A549 (cell line): ENCODE measurements around the gene PPP2R3A.

Experiments used
- BHLHE40 ChIP-seq: IDR thresholded peaks from 2 replicates; pipeline ENCODE4 v1.6.1; 2012; ENCODE audit warnings: low read depth, low read length, inconsistent platforms
- CTCF ChIP-seq: fragments of >200 bp; sonication (Bioruptor Twin); formaldehyde crosslinking; IDR thresholded peaks from 3 replicates; pipeline ENCODE4 v1.5.1; 2016
- E2F6 ChIP-seq: IDR thresholded peaks from 2 replicates; pipeline ENCODE4 v1.6.1; 2012; ENCODE audit warnings: low read depth, borderline replicate concordance
- ELK1 ChIP-seq: fragments of 150-350 bp; IDR thresholded peaks from 2 replicates; pipeline ENCODE4 v1.6.1; 2014; ENCODE audit warnings: low read depth, mild to moderate bottlenecking, low read length
- GATA3 ChIP-seq: IDR thresholded peaks from 2 replicates; pipeline ENCODE4 v1.6.1; 2012; ENCODE audit warnings: borderline replicate concordance
- POLR2A ChIP-seq: IDR thresholded peaks from 2 replicates; pipeline ENCODE4 v1.6.1; 2012; ENCODE audit warnings: mild to moderate bottlenecking, low read length
- RARB ChIP-seq: fragments of 250-450 bp; sonication (Bioruptor Pico); IDR thresholded peaks from 2 replicates; pipeline ENCODE4 v1.8.0; 2021; ENCODE audit warnings: mild to moderate bottlenecking, moderate library complexity
- RFX5 ChIP-seq: fragments of 450-650 bp; IDR thresholded peaks from 2 replicates; pipeline ENCODE4 v1.7.1; 2014; ENCODE audit warnings: antibody characterized with exemption, mild to moderate bottlenecking, moderate library complexity
- SMC3 ChIP-seq: fragments of >200 bp; sonication (Bioruptor Twin); formaldehyde crosslinking; IDR thresholded peaks from 3 replicates; pipeline ENCODE4 v1.6.1; 2018; ENCODE audit warnings: inconsistent platforms
- ZFP36 ChIP-seq: fragments of 450-650 bp; IDR thresholded peaks from 2 replicates; pipeline ENCODE4 v1.6.1; 2014; ENCODE audit warnings: borderline replicate concordance; ENCODE audit not compliant: partially characterized antibody

GRCh38 chr3:136109499-136109898 is 144.0 kb downstream of the PPP2R3A start:
- TF ChIP-seq POLR2A = no peak
- TF ChIP-seq ZFP36 = no peak
- no peak for TF ChIP-seq RARB (CRISPR knock-in tag)
- no peak for TF ChIP-seq RFX5
- no peak for TF ChIP-seq SMC3
- TF ChIP-seq BHLHE40 = no peak
- TF ChIP-seq CTCF = no peak
- TF ChIP-seq E2F6 = no peak
- no peak for TF ChIP-seq ELK1
- no peak for TF ChIP-seq GATA3
